CD4-positive, alpha-beta T cell treated with Interleukin-17A for 1 hour (primary cell): Measurements from ENCODE around the gene ZNF236.
"Not testable (repeated sequence)": the region's sequence is repeated elsewhere in the genome, so short reads cannot be mapped to it uniquely, and the experiment has no call there.

Source experiments
- DNase-seq: peaks from one replicate; pipeline ENCODE4 v3.0.0-alpha.2; 2020

ZNF236 gene

DNA sequence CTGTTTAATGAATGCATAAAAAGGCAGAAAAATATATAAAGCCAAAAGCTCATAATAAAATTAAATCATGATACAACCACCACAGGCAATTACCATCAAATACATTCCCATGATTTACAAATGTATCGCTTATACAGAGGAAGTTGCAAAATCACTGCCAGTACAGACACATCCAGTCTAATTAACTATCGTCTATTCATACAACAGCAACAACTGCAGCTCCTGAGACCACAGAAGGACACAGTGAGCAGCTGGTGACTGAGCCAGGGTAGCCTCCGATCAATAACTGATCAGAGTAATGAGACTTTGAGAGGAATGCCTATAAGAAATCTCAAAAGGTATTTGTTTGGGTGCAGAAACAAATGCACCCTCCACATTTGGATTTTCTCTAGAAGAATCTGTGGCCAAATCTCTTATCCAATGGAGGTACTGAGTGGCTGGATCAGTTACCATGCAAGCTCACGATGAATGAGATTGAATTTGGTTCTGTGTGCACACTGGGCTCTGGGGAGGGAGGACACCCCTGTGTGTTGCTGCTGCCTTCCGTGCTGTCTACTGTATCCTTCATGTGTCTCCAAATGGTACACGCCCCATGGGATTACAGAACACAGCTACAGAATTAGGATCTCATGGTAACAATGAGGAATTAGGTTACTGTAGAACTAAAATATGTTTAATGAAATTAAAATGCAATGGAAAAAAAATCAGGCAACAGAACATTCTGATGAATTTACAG lies 190.6 kb downstream of the ZNF236 start:
- no peak for DNase-seq

DNA sequence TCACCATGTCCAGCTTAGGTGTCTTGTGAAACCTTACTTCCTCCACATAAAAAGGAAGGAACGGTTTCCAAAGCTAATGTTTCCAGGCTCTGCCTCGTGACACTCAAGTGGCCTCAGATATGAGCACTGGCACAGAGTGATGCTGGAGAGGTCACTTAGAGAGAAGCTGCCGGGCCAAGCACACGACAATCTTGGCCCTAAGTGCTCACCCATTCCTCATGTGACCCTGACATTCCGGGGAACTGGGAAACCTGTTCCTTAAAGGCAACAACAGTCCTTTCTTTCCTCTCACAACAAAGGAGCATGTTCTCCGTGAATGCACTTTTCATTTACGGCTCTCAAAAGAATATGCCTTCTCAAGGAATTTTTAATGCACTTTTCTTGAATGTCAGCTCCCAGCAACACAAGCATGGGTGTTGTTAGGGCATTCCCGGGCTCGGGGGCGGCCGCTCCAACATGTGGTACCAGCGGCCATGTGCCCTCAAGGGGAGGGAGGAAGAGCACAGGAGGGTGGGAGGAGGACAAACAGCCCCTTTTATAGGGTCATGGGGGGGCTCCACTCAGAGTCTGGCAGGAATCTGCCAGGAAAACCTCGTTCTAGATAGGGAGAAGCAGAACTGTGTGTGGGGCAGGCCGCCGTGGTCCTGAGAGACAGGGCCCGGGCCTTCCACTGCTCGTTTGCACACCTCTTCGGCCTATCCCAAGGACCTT lies 191.6 kb downstream of the ZNF236 start:
- DNase-seq, result no peak

DNA sequence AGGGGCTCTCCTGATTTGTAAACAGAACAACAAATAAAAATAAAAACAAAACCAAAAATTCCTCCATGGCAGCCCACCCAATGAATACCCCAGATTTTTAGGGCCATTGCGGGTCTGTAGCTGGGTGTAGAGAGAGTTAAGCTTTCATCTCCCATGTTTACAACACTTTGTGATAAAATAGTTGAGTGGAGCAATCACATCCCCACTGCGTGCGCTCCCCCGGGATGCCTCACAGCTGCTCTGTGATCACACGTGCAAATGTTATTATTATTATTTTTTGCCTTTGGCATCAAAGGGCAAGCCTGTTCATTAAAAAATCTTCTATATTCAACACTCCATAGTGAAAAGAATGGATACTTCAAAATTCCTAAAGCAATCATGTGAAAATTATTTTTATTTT lies 192.2 kb downstream of the ZNF236 start:
- DNase-seq, result no peak

DNA sequence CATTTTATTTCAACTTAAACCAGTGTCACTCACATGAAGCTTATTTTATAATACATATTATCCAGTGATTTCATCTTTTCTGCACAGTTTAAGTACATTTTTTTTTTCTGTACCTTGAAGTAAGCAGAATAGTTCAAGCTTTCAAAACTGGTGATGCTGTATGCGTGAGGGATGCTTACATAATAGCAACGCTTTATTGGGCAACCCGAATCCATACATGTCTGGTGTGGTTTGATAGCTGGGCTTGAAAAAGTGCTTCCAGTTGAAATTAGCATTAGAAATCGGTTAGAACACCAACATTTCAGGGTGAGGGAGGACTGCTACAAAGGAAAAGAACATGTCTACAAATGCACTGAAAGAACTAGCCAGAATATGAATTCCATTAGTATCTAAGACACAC lies 192.8 kb downstream of the ZNF236 start:
- no peak for DNase-seq

DNA sequence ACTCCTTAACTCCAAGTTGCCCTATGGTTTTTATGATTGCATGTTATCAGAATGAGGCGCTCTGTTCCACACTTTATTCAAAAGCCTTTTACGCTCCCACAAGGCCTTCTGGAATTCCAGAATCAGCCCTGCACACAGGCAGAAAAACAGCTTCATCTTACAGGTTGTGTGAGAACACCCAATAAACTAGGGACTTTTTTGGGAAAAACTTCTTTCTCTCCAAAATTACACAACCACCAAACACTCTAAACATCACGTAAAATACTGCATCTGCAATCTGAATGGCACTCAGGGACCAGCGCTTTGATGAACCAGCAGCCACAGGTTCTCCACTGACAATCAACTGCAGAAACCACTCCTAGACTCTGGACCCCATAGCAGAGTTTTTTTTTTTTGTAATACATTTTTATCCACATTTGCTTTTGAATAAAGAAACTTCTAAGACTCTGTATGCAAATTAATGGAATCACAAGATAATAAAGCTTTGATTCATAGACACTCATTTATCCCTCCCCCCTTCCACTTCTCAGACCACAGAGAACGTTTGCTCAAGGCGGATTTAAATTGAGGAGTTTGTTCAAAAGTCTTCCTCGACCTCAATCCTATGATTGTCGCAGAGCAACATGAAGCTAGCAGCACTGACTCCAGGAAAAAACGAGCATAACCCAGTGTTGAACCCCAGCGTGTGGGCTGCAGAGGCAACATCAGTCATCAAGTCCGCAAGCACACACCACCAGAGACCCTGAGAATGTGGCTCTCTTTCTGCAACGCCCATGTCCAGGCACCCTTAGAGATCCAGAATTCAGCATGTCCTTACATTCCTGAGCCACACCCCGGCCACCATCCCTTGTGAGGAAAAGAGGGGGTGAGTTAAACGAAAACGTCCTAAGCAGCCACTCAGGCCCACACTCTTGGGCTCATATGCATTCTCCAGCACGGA lies 193.7 kb downstream of the ZNF236 start:
- DNase-seq, result no peak

DNA sequence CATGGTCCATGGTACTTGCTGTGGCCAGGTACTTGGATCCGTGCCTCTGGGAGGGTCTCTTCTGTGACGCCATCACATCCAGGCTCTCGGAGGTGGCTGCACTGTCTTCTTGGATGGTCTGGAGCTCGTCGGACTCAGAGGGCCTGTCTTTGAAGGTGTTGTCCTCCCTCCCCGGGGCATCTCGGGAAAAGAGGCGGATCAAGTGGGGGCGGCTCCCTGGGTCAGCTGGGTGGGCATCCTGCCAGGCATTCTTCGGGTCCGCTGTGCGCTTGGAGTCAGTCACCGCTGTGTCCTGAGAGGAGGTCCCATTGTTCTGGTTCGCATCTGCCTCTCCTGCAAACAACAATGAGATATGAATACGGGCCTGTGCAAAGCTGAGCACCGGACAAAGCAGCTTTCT lies 194.6 kb downstream of the ZNF236 start:
- DNase-seq, result no peak

DNA sequence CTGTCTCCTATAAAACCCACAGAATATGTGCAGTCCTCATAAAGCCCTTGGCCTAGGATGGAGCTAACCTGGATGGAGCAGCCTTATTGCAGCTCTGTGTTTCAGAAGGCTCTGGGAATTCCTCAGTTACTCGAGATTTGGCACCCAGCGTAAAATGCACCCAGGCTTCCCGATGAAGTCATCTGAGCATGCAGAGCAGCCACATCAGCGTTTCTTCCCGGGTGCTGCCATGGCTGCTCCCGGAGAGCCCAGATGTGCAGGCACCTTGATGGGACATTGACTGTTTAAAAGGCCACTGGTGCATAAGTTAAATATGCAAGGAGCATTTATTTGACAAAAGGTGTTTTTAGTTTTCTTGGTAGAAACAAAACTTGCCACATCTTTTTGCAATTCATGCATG lies 195.0 kb downstream of the ZNF236 start:
- no peak for DNase-seq

DNA sequence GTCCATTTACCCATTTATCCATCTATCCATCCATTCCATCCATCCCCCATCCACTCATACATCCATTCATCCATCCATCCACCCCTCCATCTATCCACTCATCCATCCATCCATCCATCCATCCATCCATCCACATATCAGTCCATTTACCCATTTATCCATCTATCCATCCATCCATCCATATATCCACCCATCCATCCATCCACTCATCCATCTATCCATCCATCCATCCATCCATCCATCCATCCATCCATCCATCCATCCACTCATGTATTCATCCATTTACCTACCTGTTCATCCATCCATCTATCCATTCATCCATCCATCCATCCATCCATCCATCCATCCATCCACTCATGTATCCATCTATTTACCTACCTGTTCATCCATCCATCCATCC lies 196.3 kb downstream of the ZNF236 start:
- DNase-seq, result not testable (repeated sequence)

DNA sequence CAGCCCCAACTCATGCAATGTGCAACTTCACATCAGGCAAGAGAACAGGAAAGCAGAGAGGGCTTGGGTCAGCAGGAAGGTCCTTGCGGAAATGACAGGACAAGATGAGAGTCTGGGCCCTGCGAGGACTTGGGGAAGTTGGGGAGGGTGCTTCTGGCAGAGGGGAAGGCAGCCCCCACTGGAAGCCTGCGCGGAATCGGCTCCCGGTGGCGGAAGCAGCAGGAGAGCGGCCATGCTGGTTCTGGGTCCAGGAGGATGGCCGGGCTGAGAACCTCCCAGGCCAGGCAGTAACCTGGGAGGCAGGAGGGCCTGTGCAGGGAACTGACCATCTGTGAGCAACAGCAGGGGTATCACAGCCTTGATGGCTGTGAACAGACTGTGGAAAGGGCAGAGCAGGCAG lies 197.3 kb downstream of the ZNF236 start:
- DNase-seq, result no peak
